HepG2 (cell line): ENCODE measurements around the gene ZNF524. TPM values are rescaled to one million over a fixed set of nuclear protein-coding genes. Genes with fewer than 3 reads are reported as not detected.

Experiments
- EED ChIP-seq: sonication (generic); formaldehyde crosslinking; IDR thresholded peaks from 2 replicates; pipeline ENCODE4 v1.5.0; 2020; ENCODE audit warnings: mild to moderate bottlenecking, missing genetic modification reagents
- KDM2A ChIP-seq: sonication (generic); formaldehyde crosslinking; IDR thresholded peaks from 2 replicates; pipeline ENCODE4 v1.4.0; 2020; ENCODE audit warnings: low read depth, missing genetic modification reagents, borderline replicate concordance
- MYNN ChIP-seq: sonication (generic); formaldehyde crosslinking; IDR thresholded peaks from 2 replicates; pipeline ENCODE4 v1.4.0; 2020; ENCODE audit warnings: mild to moderate bottlenecking, low read depth, missing genetic modification reagents
- PHF21A ChIP-seq: sonication (generic); formaldehyde crosslinking; IDR thresholded peaks from 2 replicates; pipeline ENCODE4 v1.5.0; 2020; ENCODE audit warnings: mild to moderate bottlenecking, missing genetic modification reagents
- PTBP1 ChIP-seq: fragments of 200-400 bp; formaldehyde crosslinking; IDR thresholded peaks from 2 replicates; pipeline ENCODE4 v1.6.1; 2018; ENCODE audit warnings: low read length, low read depth; ENCODE audit not compliant: poor library complexity, severe bottlenecking
- SIN3A ChIP-seq: IDR thresholded peaks from 2 replicates; pipeline ENCODE4 v1.6.1; 2011; ENCODE audit warnings: low read depth, mild to moderate bottlenecking, control low read depth, low read length, borderline replicate concordance
- SP5 ChIP-seq: IDR thresholded peaks from 2 replicates; pipeline ENCODE4 v1.6.1; 2016; ENCODE audit warnings: low read depth, borderline replicate concordance
- TEAD3 ChIP-seq: optimal IDR thresholded peaks from 2 replicates; pipeline ENCODE3; 2016; ENCODE audit warnings: borderline replicate concordance
- U2AF1 ChIP-seq: fragments of 200-400 bp; formaldehyde crosslinking; optimal IDR thresholded peaks from 2 replicates; pipeline ENCODE3; 2017; ENCODE audit warnings: mild to moderate bottlenecking, low read depth, low read length
- ZMAT3 ChIP-seq: sonication (generic); formaldehyde crosslinking; conservative IDR thresholded peaks from 2 replicates; pipeline ENCODE4 v1.7.0; 2021; ENCODE audit warnings: missing genetic modification reagents
- ZMYM4 ChIP-seq: sonication (generic); formaldehyde crosslinking; IDR thresholded peaks from 2 replicates; pipeline ENCODE4 v1.8.1; 2023; ENCODE audit warnings: mild to moderate bottlenecking, missing genetic modification reagents
- ZNF33B ChIP-seq: sonication (generic); formaldehyde crosslinking; IDR thresholded peaks from 2 replicates; pipeline ENCODE4 v1.5.1; 2020; ENCODE audit warnings: mild to moderate bottlenecking, missing genetic modification reagents
- ZNF850 ChIP-seq: sonication (generic); formaldehyde crosslinking; conservative IDR thresholded peaks from 2 replicates; pipeline ENCODE4 v1.9.0; 2021; ENCODE audit warnings: mild to moderate bottlenecking, missing genetic modification reagents
- polyA plus RNA-seq, 8 experiments: library from polyadenylated mRNA; depleted of rRNA in 3 of 8; stranded (reverse) in 7 of 8; unstranded in 1 of 8; fragments of >200 nt; fragmentation: Illumina TruSeq in 4 of 8; extraction: Trizol in 4 of 8; gene quantifications; 2 replicates each; pipeline versions ENCODE4 v1.2.1 to v1.2.3, GENCODE V29; 2011 to 2016; ENCODE audit warnings: low read depth in 4 of 8, missing spikeins in 1 of 8, mixed read lengths in 1 of 8; ENCODE audit not compliant: insufficient read depth in 1 of 8
- total RNA-seq, 5 experiments: library from RNA; depleted of rRNA; stranded (reverse); fragments of >200 nt; fragmentation: Illumina TruSeq; extraction: Trizol; gene quantifications; 2 replicates each; pipeline ENCODE4 v1.2.3, GENCODE V29; 2016; ENCODE audit warnings: low read depth in 1 of 5
- TF ChIP-seq, protein P1 (sequence below): sonication (generic); formaldehyde crosslinking; IDR thresholded peaks from 2 replicates; pipeline ENCODE4 v1.4.0; 2020; ENCODE audit warnings: missing genetic modification reagents
- TF ChIP-seq, protein P2 (sequence below), 2 experiments: sonication (generic) in 1 of 2; formaldehyde crosslinking in 1 of 2; IDR thresholded peaks; 2 replicates each; pipeline versions ENCODE4 v1.4.0 to v1.6.1; 2016 to 2020; ENCODE audit warnings: borderline replicate concordance in 1 of 2, low read depth in 1 of 2, mild to moderate bottlenecking in 1 of 2, missing genetic modification reagents in 1 of 2
- TF ChIP-seq, protein P3 (sequence below): sonication (generic); formaldehyde crosslinking; IDR thresholded peaks from 2 replicates; pipeline ENCODE4 v1.4.0; 2020; ENCODE audit warnings: mild to moderate bottlenecking, missing genetic modification reagents
- TF ChIP-seq, protein P4 (sequence below): sonication (generic); formaldehyde crosslinking; IDR thresholded peaks from 2 replicates; pipeline ENCODE4 v1.5.0; 2020; ENCODE audit warnings: missing genetic modification reagents
- TF ChIP-seq, protein P5 (sequence below): sonication (generic); formaldehyde crosslinking; IDR thresholded peaks from 2 replicates; pipeline ENCODE4 v1.4.0; 2020; ENCODE audit warnings: missing genetic modification reagents

ZNF524 gene
- total and polyA plus RNA-seq, 2 of the 13 experiments (the other 11 are each of a cell fraction or from before 2014, with no cell fraction given) = 3.2 to 4.6 TPM

DNA sequence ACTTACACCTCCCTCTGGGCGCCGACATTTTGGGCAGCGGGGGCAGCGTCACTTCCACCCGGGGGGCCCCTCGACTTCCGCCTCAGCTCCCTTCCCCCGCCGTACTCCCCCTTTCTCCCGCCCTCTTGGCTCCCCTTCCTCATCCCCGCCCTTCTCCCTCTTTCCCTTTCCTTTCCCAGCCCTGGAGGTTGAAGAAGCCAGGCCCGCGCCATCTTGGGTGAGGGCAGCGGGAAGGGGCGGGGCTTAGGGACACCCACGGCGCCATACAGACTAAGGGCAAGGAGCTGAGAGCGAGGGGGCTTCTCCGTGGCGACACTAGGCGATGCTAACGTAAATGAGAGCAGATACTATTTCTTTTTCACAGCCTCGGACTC is 633 bp upstream of the ZNF524 start, which contains the start of gene FIZ1 (continued):
- TF ChIP-seq TEAD3 (CRISPR knock-in tag) (no peak), PHF21A (CRISPR knock-in tag) (peak; percentile 56; the same call in 1 of the 2 replicates), MYNN (CRISPR knock-in tag) (no peak), ZNF850 (CRISPR knock-in tag) (no peak), ZMAT3 (CRISPR knock-in tag) (0 out of 2 replicates have a peak, but pooled peaks have one; percentile 44), ZMYM4 (CRISPR knock-in tag) (no peak), EED (CRISPR knock-in tag) (no peak), PTBP1 (no peak), SP5 (CRISPR knock-in tag) (peak; percentile 79), ZNF33B (no peak), SIN3A (no peak), KDM2A (CRISPR knock-in tag) (peak; percentile 33; the same call in 1 of the 2 replicates), U2AF1 (peak; percentile 48)
- TF ChIP-seq, protein P1, sequence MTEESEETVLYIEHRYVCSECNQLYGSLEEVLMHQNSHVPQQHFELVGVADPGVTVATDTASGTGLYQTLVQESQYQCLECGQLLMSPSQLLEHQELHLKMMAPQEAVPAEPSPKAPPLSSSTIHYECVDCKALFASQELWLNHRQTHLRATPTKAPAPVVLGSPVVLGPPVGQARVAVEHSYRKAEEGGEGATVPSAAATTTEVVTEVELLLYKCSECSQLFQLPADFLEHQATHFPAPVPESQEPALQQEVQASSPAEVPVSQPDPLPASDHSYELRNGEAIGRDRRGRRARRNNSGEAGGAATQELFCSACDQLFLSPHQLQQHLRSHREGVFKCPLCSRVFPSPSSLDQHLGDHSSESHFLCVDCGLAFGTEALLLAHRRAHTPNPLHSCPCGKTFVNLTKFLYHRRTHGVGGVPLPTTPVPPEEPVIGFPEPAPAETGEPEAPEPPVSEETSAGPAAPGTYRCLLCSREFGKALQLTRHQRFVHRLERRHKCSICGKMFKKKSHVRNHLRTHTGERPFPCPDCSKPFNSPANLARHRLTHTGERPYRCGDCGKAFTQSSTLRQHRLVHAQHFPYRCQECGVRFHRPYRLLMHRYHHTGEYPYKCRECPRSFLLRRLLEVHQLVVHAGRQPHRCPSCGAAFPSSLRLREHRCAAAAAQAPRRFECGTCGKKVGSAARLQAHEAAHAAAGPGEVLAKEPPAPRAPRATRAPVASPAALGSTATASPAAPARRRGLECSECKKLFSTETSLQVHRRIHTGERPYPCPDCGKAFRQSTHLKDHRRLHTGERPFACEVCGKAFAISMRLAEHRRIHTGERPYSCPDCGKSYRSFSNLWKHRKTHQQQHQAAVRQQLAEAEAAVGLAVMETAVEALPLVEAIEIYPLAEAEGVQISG = peak; percentile 82
- TF ChIP-seq, protein P2, sequence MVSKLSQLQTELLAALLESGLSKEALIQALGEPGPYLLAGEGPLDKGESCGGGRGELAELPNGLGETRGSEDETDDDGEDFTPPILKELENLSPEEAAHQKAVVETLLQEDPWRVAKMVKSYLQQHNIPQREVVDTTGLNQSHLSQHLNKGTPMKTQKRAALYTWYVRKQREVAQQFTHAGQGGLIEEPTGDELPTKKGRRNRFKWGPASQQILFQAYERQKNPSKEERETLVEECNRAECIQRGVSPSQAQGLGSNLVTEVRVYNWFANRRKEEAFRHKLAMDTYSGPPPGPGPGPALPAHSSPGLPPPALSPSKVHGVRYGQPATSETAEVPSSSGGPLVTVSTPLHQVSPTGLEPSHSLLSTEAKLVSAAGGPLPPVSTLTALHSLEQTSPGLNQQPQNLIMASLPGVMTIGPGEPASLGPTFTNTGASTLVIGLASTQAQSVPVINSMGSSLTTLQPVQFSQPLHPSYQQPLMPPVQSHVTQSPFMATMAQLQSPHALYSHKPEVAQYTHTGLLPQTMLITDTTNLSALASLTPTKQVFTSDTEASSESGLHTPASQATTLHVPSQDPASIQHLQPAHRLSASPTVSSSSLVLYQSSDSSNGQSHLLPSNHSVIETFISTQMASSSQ (IDR thresholded peaks at IDR 0.05; ENCODE audit: low read depth) = no peak
- TF ChIP-seq, protein P2 (CRISPR knock-in tag; IDR thresholded peaks at IDR 0.05; ENCODE audit: borderline replicate concordance) = peak; percentile 39; the same call in 1 of the 2 replicates
- TF ChIP-seq, protein P3, sequence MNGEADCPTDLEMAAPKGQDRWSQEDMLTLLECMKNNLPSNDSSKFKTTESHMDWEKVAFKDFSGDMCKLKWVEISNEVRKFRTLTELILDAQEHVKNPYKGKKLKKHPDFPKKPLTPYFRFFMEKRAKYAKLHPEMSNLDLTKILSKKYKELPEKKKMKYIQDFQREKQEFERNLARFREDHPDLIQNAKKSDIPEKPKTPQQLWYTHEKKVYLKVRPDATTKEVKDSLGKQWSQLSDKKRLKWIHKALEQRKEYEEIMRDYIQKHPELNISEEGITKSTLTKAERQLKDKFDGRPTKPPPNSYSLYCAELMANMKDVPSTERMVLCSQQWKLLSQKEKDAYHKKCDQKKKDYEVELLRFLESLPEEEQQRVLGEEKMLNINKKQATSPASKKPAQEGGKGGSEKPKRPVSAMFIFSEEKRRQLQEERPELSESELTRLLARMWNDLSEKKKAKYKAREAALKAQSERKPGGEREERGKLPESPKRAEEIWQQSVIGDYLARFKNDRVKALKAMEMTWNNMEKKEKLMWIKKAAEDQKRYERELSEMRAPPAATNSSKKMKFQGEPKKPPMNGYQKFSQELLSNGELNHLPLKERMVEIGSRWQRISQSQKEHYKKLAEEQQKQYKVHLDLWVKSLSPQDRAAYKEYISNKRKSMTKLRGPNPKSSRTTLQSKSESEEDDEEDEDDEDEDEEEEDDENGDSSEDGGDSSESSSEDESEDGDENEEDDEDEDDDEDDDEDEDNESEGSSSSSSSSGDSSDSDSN (CRISPR knock-in tag) = peak; percentile 39
- TF ChIP-seq, protein P4, sequence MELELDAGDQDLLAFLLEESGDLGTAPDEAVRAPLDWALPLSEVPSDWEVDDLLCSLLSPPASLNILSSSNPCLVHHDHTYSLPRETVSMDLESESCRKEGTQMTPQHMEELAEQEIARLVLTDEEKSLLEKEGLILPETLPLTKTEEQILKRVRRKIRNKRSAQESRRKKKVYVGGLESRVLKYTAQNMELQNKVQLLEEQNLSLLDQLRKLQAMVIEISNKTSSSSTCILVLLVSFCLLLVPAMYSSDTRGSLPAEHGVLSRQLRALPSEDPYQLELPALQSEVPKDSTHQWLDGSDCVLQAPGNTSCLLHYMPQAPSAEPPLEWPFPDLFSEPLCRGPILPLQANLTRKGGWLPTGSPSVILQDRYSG (CRISPR knock-in tag) = no peak
- TF ChIP-seq, protein P5, sequence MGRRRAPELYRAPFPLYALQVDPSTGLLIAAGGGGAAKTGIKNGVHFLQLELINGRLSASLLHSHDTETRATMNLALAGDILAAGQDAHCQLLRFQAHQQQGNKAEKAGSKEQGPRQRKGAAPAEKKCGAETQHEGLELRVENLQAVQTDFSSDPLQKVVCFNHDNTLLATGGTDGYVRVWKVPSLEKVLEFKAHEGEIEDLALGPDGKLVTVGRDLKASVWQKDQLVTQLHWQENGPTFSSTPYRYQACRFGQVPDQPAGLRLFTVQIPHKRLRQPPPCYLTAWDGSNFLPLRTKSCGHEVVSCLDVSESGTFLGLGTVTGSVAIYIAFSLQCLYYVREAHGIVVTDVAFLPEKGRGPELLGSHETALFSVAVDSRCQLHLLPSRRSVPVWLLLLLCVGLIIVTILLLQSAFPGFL (CRISPR knock-in tag) = no peak
